ENCODE measurements around the gene NEURL1.

The NEURL1 gene

GRCh38 chr10:103609231-103610082 is 116.0 kb downstream of the NEURL1 start:
- DNase-seq (ENCODE audit: low read depth): no peak

- no peak for DNase-seq (ENCODE audit: low read depth)
Measured at GRCh38 chr10:103610083-103610472, 116.6 kb downstream of the NEURL1 start.

DNA sequence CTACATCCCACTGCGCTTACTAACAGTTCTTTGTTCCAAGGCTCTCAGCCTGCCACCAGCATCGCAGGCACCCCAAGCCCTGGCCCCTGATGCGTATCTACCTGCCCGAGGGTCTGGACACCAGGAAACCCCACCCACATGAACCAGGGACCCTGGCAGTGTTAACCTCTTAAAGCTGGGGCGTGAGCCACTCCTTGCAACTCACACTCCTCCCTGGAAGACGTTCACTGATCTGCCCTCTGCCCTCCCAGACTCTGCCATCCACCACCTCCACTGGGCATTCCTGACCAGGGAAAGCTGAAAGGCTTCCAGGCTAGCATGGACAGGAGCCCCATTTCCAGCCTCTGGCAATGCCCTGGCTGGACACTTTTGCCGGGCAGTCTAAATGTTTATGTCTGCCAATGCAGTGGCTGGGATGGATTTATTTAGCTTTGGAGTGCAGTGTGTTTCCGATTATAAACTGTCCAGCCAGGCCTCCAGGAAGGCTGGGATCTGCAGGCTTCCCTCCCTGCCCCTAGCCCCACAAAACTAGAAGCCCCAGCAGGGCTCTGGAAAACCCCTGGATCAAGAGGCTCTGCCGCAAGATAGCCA is 117.5 kb downstream of the NEURL1 start:
- no peak for DNase-seq (ENCODE audit: low read depth)

GRCh38 chr10:103612462-103613365 is 119.2 kb downstream of the NEURL1 start:
- DNase-seq (ENCODE audit: low read depth): no peak

- no peak for DNase-seq (ENCODE audit: low read depth)
Measured at GRCh38 chr10:103613616-103614015, 120.1 kb downstream of the NEURL1 start.

- no peak for DNase-seq (ENCODE audit: low read depth)
Measured at GRCh38 chr10:103614306-103615158, 121.0 kb downstream of the NEURL1 start.

- peak; percentile 95 for DNase-seq (ENCODE audit: low read depth)
Measured at GRCh38 chr10:103616705-103617601, 123.4 kb downstream of the NEURL1 start.

GRCh38 chr10:103617602-103618385 is 124.3 kb downstream of the NEURL1 start:
- no peak for DNase-seq (ENCODE audit: low read depth)

DNA sequence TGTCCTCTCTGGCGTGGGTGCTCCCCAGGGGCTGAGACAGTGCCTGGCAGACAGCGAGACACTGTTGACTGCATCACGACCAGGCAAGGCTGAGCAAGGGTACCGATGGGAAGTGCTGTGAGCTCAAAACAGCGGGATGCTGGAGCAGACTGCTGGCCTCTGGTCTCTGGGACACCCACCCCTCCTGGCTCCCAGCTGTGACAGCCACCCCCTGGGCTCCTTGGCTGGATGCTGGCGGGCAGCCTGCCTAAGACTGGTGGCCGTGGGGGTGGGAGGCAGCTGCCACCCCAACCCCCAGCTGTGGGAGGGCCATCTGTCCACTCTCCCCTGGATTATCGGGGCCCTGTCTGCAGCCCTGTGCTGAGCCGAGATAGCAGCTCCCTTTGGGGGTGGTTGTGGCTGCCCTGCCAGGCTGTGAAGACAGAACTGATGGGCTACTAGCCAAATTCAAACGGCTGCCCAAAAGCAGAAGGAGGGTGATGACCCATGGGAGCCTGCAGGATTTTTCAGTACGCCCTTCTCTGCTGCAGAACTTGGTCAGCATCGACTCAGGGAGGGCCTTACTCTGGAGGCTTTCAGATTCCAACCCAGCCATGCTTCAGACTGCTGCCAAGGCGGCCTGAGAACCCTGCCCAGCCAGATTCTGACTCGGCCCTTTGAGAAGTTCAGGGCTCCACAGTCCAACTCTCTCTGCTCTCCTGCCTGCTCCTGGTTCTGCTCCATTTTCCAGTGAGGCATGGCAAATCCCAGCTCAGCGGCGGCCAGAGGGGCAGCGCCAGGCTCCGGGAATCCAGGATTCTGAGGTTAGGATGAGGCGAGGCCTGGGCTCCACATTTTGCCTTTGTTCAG is 125.3 kb downstream of the NEURL1 start:
- peak; percentile 51 for DNase-seq (ENCODE audit: low read depth)

DNA sequence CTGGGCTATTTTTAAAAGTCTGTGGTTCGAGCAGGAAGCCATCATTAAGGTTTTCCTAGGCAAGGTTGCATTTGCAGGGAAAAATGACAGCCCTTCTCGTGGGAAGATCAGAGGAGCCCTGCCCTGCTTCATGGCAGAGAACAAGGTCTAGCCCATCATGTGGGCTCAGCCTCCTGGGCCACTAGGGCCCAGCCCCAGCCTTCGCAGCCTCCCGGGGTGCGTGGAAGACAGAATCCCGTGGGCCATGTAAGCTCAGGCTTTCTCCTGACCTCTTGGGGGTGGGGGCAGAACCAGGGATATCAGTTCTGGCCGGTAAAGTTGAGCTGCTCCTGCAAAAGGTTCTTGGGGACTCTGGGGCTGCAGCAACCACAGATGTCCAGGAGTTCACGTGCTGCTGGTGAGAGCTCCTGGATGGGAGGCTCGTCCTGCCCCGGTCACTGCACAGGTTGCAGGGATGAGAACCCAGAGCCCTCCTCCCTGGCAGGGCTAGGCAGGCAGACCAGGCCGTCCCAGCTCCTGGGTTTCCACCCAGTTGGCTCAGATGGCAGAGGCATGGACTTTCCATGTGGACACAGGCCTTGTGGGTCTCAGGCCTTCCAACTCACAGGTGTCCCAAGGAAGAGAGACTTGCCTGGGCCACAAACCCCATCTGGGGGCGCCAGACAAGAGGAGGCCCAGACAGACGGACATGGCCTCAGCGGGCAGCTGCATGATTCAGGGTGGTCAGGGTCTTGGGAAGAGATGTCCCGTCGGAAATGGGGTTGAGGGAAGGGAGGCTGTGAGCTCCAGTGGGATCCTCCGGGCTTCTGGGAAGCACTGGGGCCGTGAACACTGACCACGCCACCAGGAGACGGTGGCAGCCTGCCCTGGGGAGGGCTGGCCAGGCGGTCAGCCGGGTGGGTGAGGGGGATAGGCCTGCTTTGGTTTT is 126.2 kb downstream of the NEURL1 start:
- DNase-seq (ENCODE audit: low read depth): no peak

GRCh38 chr10:103620352-103620740 is 126.8 kb downstream of the NEURL1 start:
- no peak for DNase-seq (ENCODE audit: low read depth)

GRCh38 chr10:103620891-103621782 is 127.6 kb downstream of the NEURL1 start:
- DNase-seq (ENCODE audit: low read depth): no peak

- no peak for DNase-seq (ENCODE audit: low read depth)
Measured at GRCh38 chr10:103621783-103622125, 128.2 kb downstream of the NEURL1 start.

DNA sequence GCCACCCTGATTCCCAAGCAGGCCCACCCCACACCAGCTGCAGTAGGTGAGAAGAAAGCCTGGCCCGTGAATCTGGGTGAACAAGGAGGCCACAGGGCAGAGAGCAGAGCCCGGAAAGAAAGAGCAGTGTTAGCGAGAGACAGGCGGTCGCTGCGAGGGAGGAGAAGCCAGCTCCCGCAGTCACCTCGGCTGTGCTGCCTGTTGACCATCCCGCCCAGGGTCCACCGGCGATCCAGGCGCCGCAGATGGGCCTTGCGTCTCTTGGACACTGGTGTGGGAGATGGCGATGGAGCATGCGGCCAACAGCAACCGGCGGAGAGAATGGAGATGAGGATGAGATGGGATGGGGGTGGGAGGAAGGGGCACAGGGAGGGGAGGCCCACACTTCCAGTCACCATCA is 128.8 kb downstream of the NEURL1 start:
- no peak for DNase-seq (ENCODE audit: low read depth)

- no peak for DNase-seq (ENCODE audit: low read depth)
Measured at GRCh38 chr10:103622935-103623574, 129.6 kb downstream of the NEURL1 start.

- no peak for DNase-seq (ENCODE audit: low read depth)
Measured at GRCh38 chr10:103626178-103626577, 132.7 kb downstream of the NEURL1 start.

All from fibroblast of the conjunctiva (primary cell).